BLaER1 (cell line): Measurements from ENCODE around the gene BMP8B.
"Not testable (repeated sequence)": the region's sequence is repeated elsewhere in the genome, so short reads cannot be mapped to it uniquely, and the experiment has no call there.

Source experiments
- H3K27ac ChIP-seq: shearing (Covaris generic); formaldehyde crosslinking; 2 replicates; pipeline ENCODE4 v1.8.1; 2022
- H3K27me3 ChIP-seq: shearing (Covaris generic); formaldehyde crosslinking; 2 replicates; pipeline ENCODE4 v1.8.1; 2022
- H3K36me3 ChIP-seq: shearing (Covaris generic); formaldehyde crosslinking; 2 replicates; pipeline ENCODE4 v1.8.1; 2022
- H3K4me1 ChIP-seq: shearing (Covaris generic); formaldehyde crosslinking; 2 replicates; pipeline ENCODE4 v1.8.1; 2022
- H3K4me2 ChIP-seq: shearing (Covaris generic); formaldehyde crosslinking; 2 replicates; pipeline ENCODE4 v1.8.1; 2022
- H3K4me3 ChIP-seq: shearing (Covaris generic); formaldehyde crosslinking; 2 replicates; pipeline ENCODE4 v1.8.1; 2022
- H3K9ac ChIP-seq: shearing (Covaris generic); formaldehyde crosslinking; 2 replicates; pipeline ENCODE4 v1.8.1; 2022
- H3K9me3 ChIP-seq: shearing (Covaris generic); formaldehyde crosslinking; 2 replicates; pipeline ENCODE4 v1.8.1; 2022
- H4K20me1 ChIP-seq: shearing (Covaris generic); formaldehyde crosslinking; 2 replicates; pipeline ENCODE4 v1.8.1; 2022
- Cebpa-rat ChIP-seq: shearing (Covaris generic); IDR thresholded peaks from 2 replicates; pipeline ENCODE4 v1.8.1; 2022

The BMP8B gene

DNA sequence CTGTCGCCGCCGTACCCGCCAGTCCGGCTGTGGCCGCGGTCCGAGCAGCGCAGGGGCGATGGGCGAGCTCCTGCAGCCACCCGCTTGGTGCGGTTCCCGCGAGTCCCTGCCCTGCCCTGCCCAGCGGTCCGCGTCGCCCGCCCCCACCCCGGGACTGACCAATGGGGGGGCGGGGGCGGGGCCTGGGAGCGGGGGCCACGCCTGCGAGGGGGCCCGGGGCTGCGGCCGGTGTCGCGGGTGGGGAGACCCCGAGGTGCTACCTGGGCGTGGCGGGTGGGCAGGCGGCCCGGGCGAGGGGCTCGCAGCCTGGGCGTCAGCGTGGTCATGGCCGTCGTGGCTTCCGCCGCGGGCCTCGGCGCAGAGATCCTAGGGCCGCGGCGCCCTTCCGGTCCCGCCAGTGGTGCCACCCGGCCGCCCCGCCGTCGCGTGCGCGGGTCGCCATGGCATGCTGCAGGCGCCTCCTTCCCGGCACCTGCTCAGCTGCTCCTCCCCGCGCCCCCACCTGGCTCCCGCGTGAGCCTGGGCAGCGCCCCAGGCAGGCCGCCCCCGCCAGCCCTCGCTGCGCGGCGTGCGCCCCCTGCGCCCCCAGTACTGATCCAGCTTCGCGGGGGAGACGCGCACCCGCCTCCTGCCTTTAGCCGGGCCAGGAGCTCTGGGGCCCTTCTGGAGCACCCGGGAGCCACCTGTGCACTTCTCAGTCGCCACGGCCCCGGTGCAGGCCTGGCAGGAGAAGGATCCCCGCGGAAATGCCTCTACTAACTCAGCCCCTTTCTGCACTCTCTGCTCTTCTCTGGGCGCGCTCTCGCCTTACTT lies at the start of gene BMP8B:
BMP8B (minus strand) TSS at position 108 of the 813 bp plus-strand sequence. CDS start 380 bp downstream, outside the sequence.
- Histone ChIP-seq H3K27me3 (peaks cover 15% of the 10 kb centered on the region), H3K9me3 (no peaks in the 10 kb centered on the region), H3K4me3 (peak within 1 kb of the TSS; percentile 66), H3K36me3 (no peaks in the 10 kb centered on the region), H3K9ac (peak within 1 kb of the TSS; percentile 76), H3K4me1 (peaks cover 52% of the 10 kb centered on the region), H3K4me2 (peak within 1 kb of the TSS; percentile 74), H4K20me1 (no peaks in the 10 kb centered on the region), H3K27ac (peak within 1 kb of the TSS; percentile 62)
- TF ChIP-seq Cebpa-rat = no peak

DNA sequence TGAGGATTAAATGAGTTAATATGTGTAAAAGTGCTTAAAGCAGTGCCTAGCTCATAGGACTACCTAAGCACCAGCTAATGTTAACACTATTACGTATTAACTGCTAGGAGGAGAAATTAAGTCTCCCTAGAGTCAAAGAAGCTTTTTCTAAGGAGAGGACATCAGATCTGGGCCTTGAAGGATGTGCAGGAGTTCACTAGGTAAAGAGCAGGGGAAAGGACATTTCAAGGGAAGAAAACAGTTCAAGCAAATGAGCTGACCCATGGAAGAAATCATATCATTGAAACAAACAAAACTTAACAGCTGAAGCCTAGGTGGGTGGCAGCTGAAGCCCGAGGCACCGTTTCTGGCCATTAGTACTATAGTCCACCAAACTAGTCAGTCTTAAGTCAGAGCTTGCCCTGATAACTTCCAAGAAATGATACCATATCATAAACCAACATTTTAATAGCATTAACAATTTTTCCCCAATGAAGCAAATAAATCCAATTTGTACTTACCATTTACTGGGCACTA lies 48.0 kb upstream of the BMP8B start:
- Histone ChIP-seq H4K20me1 (no peaks in the 10 kb centered on the region), H3K9ac (no peak overlapping the region), H3K27me3 (no peaks in the 10 kb centered on the region), H3K4me3 (no peak overlapping the region), H3K36me3 (peaks cover 53% of the 10 kb centered on the region), H3K9me3 (no peaks in the 10 kb centered on the region), H3K4me2 (no peak overlapping the region), H3K4me1 (no peaks in the 10 kb centered on the region), H3K27ac (no peak overlapping the region)
- TF ChIP-seq Cebpa-rat = no peak

- TF ChIP-seq Cebpa-rat = no peak
- H4K20me1 ChIP-seq = no peaks in the 10 kb centered on the region
These were observed 47.4 kb upstream of the BMP8B start for GRCh38 chr1:39835935-39836594.

GRCh38 chr1:39835110-39835509 lies 46.4 kb upstream of the BMP8B start:
- Histone ChIP-seq H3K9ac (no peak overlapping the region), H3K9me3 (no peaks in the 10 kb centered on the region), H3K4me1 (no peaks in the 10 kb centered on the region), H3K27me3 (no peaks in the 10 kb centered on the region), H3K27ac (no peak overlapping the region), H3K4me3 (no peak overlapping the region), H3K4me2 (no peak overlapping the region), H3K36me3 (peaks cover 38% of the 10 kb centered on the region), H4K20me1 (no peaks in the 10 kb centered on the region)
- TF ChIP-seq Cebpa-rat = no peak

More at GRCh38 chr1:39835935-39836594, 47.4 kb upstream of the BMP8B start:
- Histone ChIP-seq H3K9ac (no peak overlapping the region), H3K4me3 (no peak overlapping the region), H3K4me2 (no peak overlapping the region), H3K27ac (no peak overlapping the region), H3K4me1 (no peaks in the 10 kb centered on the region), H3K27me3 (no peaks in the 10 kb centered on the region), H3K36me3 (peaks cover 47% of the 10 kb centered on the region), H3K9me3 (no peaks in the 10 kb centered on the region)

- H3K4me3 ChIP-seq = no peak overlapping the region
- peaks cover 25% of the 10 kb centered on the region for H3K36me3 ChIP-seq
- H3K27ac ChIP-seq = no peak overlapping the region
- no peaks in the 10 kb centered on the region for H4K20me1 ChIP-seq
- TF ChIP-seq Cebpa-rat = no peak
- no peaks in the 10 kb centered on the region for H3K4me1 ChIP-seq
- H3K9me3 ChIP-seq = no peaks in the 10 kb centered on the region
- no peak overlapping the region for H3K4me2 ChIP-seq
- H3K27me3 ChIP-seq = no peaks in the 10 kb centered on the region
- H3K9ac ChIP-seq = no peak overlapping the region
These were observed 45.1 kb upstream of the BMP8B start for GRCh38 chr1:39833621-39834385.

DNA sequence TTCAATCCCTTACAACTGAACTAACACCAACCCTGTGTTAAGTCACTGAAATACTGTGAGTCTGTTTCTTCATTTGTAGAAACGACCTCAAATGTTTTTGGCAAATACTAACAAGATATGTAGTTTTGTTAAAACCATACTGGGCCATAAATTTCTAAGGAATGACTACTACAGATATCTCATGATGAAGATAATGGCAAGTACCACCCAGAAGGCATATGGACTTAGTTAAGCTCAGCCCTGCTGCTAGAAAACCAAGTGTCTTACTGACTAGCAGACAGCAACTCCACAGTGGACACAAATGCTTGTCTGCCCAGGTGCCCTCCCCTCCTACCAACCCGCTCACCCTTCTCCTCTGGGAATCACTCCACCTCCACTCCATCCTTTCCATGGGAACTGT lies 44.5 kb upstream of the BMP8B start:
- Histone ChIP-seq H3K36me3 (peaks cover 18% of the 10 kb centered on the region), H3K4me3 (no peak overlapping the region), H3K27me3 (no peaks in the 10 kb centered on the region), H3K27ac (no peak overlapping the region), H4K20me1 (no peaks in the 10 kb centered on the region), H3K4me1 (no peaks in the 10 kb centered on the region), H3K4me2 (no peak overlapping the region), H3K9ac (no peak overlapping the region), H3K9me3 (no peaks in the 10 kb centered on the region)
- TF ChIP-seq Cebpa-rat = no peak

- Histone ChIP-seq H4K20me1 (no peaks in the 10 kb centered on the region), H3K4me2 (no peak overlapping the region), H3K4me3 (no peak overlapping the region), H3K27me3 (no peaks in the 10 kb centered on the region), H3K9ac (no peak overlapping the region), H3K27ac (no peak overlapping the region), H3K4me1 (no peaks in the 10 kb centered on the region), H3K9me3 (no peaks in the 10 kb centered on the region), H3K36me3 (peaks cover 10% of the 10 kb centered on the region; the same call in 1 of the 2 replicates)
- TF ChIP-seq Cebpa-rat = no peak
These were observed 43.6 kb upstream of the BMP8B start for GRCh38 chr1:39832294-39832693.

DNA sequence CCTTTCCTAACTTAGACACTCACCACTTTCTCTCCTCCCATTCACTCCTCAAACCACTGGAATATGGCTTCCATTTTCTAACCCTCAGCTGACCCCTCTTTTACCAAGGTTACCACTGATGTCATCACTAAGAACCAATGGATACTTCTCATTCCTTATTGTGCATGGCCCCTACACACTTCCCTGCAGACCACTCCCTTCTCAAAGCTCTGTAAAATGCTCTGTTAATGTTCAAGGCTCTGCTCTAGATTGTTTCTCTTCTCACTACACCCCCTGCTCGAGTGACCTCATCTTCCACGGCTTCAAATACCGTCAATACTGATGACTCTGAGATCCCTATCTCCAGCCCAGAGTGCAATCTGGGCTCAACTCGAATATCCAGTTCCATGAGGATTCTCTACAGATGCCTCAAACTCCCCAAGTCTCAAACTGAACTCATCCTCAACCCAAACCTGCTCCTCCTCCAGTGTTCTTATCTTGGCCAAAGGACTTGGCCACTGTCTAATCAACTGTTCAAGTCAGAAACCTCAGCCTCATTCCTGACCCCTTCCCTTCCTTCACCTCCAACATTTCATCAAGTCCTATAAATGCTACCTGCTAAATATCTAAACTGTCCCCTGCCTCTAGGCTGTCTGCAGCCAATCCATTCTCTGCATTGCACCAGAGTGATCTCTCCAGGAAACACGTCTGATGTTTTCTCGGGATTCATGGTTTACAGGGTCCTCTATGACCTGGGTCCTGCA lies 41.3 kb upstream of the BMP8B start:
- no peak overlapping the region for H3K27ac ChIP-seq
- no peak for TF ChIP-seq Cebpa-rat
- peaks cover 4% of the 10 kb centered on the region; the same call in 1 of the 2 replicates for H3K36me3 ChIP-seq
- H3K4me2 ChIP-seq = no peak overlapping the region
- no peak overlapping the region for H3K4me3 ChIP-seq
- no peaks in the 10 kb centered on the region for H4K20me1 ChIP-seq
- H3K27me3 ChIP-seq = no peaks in the 10 kb centered on the region
- H3K9me3 ChIP-seq = no peaks in the 10 kb centered on the region
- no peak overlapping the region for H3K9ac ChIP-seq
- H3K4me1 ChIP-seq = peaks cover 20% of the 10 kb centered on the region

- TF ChIP-seq Cebpa-rat = no peak
- no peaks in the 10 kb centered on the region for H4K20me1 ChIP-seq
These were observed 40.1 kb upstream of the BMP8B start for GRCh38 chr1:39828734-39829133.

DNA sequence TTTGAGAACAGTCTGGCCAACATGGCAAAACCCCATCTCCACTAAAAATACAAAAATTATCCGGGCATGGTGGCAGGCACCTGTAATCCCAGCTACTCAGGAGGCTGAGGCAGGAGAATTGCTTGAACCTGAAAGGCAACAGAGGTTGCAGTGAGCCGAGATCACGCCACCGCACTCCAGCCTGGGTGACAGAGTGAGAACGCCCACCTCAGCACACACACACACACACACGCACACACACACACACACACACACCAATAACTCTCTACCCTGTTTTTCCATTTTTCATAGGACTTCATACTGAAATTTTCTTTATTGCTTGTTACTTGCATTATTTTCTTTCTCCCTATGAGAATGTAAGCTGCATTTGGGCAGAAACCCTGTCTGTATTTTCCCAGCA lies 39.6 kb upstream of the BMP8B start:
- not testable (repeated sequence) for H3K9me3 ChIP-seq, H3K4me3 ChIP-seq, H4K20me1 ChIP-seq, H3K27ac ChIP-seq, H3K27me3 ChIP-seq, H3K9ac ChIP-seq, H3K4me2 ChIP-seq, H3K36me3 ChIP-seq
- H3K4me1 ChIP-seq = peaks cover 30% of the 10 kb centered on the region

More at GRCh38 chr1:39828734-39829133, 40.1 kb upstream of the BMP8B start:
- H3K4me3 ChIP-seq = no peak overlapping the region
- no peaks in the 10 kb centered on the region for H3K9me3 ChIP-seq
- no peaks in the 10 kb centered on the region for H3K27me3 ChIP-seq
- no peaks in the 10 kb centered on the region for H3K36me3 ChIP-seq
- peaks cover 30% of the 10 kb centered on the region for H3K4me1 ChIP-seq
- no peak overlapping the region for H3K9ac ChIP-seq
- H3K4me2 ChIP-seq = no peak overlapping the region
- no peak overlapping the region for H3K27ac ChIP-seq
